Heart right ventricle (tissue), 16 donors: Measurements from ENCODE around the gene LRMDA. TPM values are rescaled to one million over a fixed set of nuclear protein-coding genes. Genes with fewer than 3 reads are reported as not detected.
A peak's percentile ranks its signal among the peaks of the same experiment; 100 is the strongest.

Source experiments
- ATAC-seq, 8 donors: fragments of 200-7000 bp; cut with Tn5 transposase; one replicate each; pipeline ENCODE4 v1.9.1; 2020; ENCODE audit warnings: mild to moderate bottlenecking in 8 of 8, moderate library complexity in 8 of 8, moderate number of reproducible peaks in 1 of 8
- DNase-seq, 2 donors: peaks; one replicate each; pipeline ENCODE4 v3.0.0-alpha.2; 2020
- H3K27ac ChIP-seq, 10 donors: fragments of 200-600 bp; sonication (generic) in 2 of 10; one replicate each; pipeline versions ENCODE4 v1.5.0 to v1.8.0; 2020 to 2022; ENCODE audit warnings: mild to moderate bottlenecking in 3 of 10
- H3K27me3 ChIP-seq, 7 donors: fragments of 200-600 bp; one replicate each; pipeline ENCODE4 v1.8.0; 2021 to 2022; ENCODE audit warnings: mild to moderate bottlenecking in 2 of 7
- H3K36me3 ChIP-seq, 9 donors: fragments of 200-600 bp; sonication (generic) in 1 of 9; one replicate each; pipeline versions ENCODE4 v1.5.0 to v1.8.0; 2020 to 2022; ENCODE audit warnings: mild to moderate bottlenecking in 2 of 9
- H3K4me1 ChIP-seq, 9 donors: fragments of 200-600 bp; sonication (generic) in 1 of 9; one replicate each; pipeline versions ENCODE4 v1.5.0 to v1.8.0; 2020 to 2022; ENCODE audit warnings: mild to moderate bottlenecking in 4 of 9
- H3K4me3 ChIP-seq, 10 donors: fragments of 200-600 bp; sonication (generic) in 2 of 10; one replicate each; pipeline versions ENCODE4 v1.5.0 to v1.8.0; 2020 to 2022; ENCODE audit warnings: mild to moderate bottlenecking in 7 of 10, moderate library complexity in 2 of 10
- H3K9me3 ChIP-seq, 11 donors: fragments of 200-600 bp in 10 of 11; sonication (generic) in 2 of 11; one replicate each; pipeline versions ENCODE4 v1.5.0 to v1.8.0; 2013 to 2022; ENCODE audit warnings: mild to moderate bottlenecking in 2 of 11, control low read depth in 1 of 11, moderate library complexity in 1 of 11
- WGBS, 2 donors: extraction: QIAGEN DNeasy Blood & Tissue Kit; methylation state at CpG; one replicate each; pipeline ENCODE4 v1.1.7; 2013; ENCODE audit warnings: inconsistent platforms in 1 of 2; 5-methylcytosine and 5-hydroxymethylcytosine counted together
- intact Hi-C, 10 donors: fragments of 100-400 bp; cut with DNase I; formaldehyde crosslinking; loops; one replicate each; pipeline versions ENCODE4 v1.11.1 to v1.14.2; 2022
- polyA plus RNA-seq, 2 donors: library from polyadenylated mRNA; stranded (reverse); fragments of 200-250 nt; gene quantifications; one replicate each; pipeline ENCODE4 v1.2.3, GENCODE V29; 2013
- total RNA-seq, 10 donors: library from RNA; stranded (reverse); fragmentation: NEBNext Ultra II Directional in 3 of 10; extraction: Animal tissue kit (Norgen Biotek cat#: 25700) in 3 of 10; gene quantifications; one replicate each; pipeline versions ENCODE4 v1.2.1 to v1.2.4, GENCODE V29; 2021 to 2023
- TF ChIP-seq, protein P1 (sequence below), 9 donors: fragments of 200-600 bp; sonication (generic) in 2 of 9; IDR thresholded peaks; one replicate each; pipeline versions ENCODE4 v1.5.0 to v1.8.0; 2021 to 2022; ENCODE audit warnings: antibody characterized with exemption in 9 of 9, mild to moderate bottlenecking in 5 of 9, moderate library complexity in 1 of 9
- donor health status: Arrhythmogenic right ventricular cardiomyopathy.
- donor health status: ischemic (EF 13 %, LVEDD 7.1; RV severe dilation, severe dysfunction).
- donor health status: healthy with polysubstance abuse.
- donor health status: DM: no; HTN: yes; CAD: no.
- donor health status: DM: no; HTN: no; CAD: no.
- donor health status: ischemic (EF 25% LVEDD 6.9; RV normal size, moderate dysfunction).
- donor health status: ischemic (EF 25% LVEDD 5.7; RV mildly dilated, moderate dysfunction).
- donor health status: healthy.
- donor health status: DM: yes; HTN: yes; CAD: no.
- donor health status: Ischemic cardiomyopathy.
- donor health status: ischemic (EF 35%, LVEDD 5.7; RV mildly dilated, moderate dysfunction).
- donor health status: nonischemic (EF 11% LVEDD 7.7; RV severe dilation, severe dysfunction).
- donor health status: DM: yes; HTN: yes; CAD: no.
- donor health status: PGD.
- donor health status: ischemic (EF 29% LVEDD 5.4; RV normal size, mild dysfunction).
- donor health status: nonischemic (EF 23%, LVEDD 6.1; RV moderate dilation, normal function).

The LRMDA gene
- total and polyA plus RNA-seq, 12 donors, result 4.0 to 59.8 (median 12.7) TPM

- H3K9me3 ChIP-seq, result no peaks in the 10 kb centered on the region
- intact Hi-C loops, result no loop called here
- ATAC-seq (no peak), DNase-seq (no peak)
- peaks cover 0 to 18% (median 0%) of the 10 kb centered on the region in 9 donors for H3K4me1 ChIP-seq
- H3K36me3 ChIP-seq, result no peaks in the 10 kb centered on the region
- no peaks in the 10 kb centered on the region for H3K27me3 ChIP-seq
- 92 to 97% methylated on average over 2 of the region's 2 CpGs for WGBS, 2 donors
- no peak overlapping the region for H3K27ac ChIP-seq
- TF ChIP-seq, protein P1, sequence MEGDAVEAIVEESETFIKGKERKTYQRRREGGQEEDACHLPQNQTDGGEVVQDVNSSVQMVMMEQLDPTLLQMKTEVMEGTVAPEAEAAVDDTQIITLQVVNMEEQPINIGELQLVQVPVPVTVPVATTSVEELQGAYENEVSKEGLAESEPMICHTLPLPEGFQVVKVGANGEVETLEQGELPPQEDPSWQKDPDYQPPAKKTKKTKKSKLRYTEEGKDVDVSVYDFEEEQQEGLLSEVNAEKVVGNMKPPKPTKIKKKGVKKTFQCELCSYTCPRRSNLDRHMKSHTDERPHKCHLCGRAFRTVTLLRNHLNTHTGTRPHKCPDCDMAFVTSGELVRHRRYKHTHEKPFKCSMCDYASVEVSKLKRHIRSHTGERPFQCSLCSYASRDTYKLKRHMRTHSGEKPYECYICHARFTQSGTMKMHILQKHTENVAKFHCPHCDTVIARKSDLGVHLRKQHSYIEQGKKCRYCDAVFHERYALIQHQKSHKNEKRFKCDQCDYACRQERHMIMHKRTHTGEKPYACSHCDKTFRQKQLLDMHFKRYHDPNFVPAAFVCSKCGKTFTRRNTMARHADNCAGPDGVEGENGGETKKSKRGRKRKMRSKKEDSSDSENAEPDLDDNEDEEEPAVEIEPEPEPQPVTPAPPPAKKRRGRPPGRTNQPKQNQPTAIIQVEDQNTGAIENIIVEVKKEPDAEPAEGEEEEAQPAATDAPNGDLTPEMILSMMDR (IDR thresholded peaks at IDR 0.05), result no peak
- H3K4me3 ChIP-seq, result no peak overlapping the region
These were observed 694.5 kb downstream of the LRMDA start for GRCh38 chr10:76125900-76126299.

- 97 to 98% methylated on average over 5 of the region's 5 CpGs for WGBS, 2 donors
- intact Hi-C loops, result no loop called here
- H3K4me1 ChIP-seq, result peaks cover 0 to 18% (median 0%) of the 10 kb centered on the region in 9 donors
- ATAC-seq, result no peak
- H3K27me3 ChIP-seq, result no peaks in the 10 kb centered on the region
- H3K36me3 ChIP-seq, result no peaks in the 10 kb centered on the region
- H3K9me3 ChIP-seq, result no peaks in the 10 kb centered on the region
- H3K4me3 ChIP-seq, result no peak overlapping the region
- no peak for DNase-seq
- TF ChIP-seq, protein P1 (IDR thresholded peaks at IDR 0.05), result no peak
- no peak overlapping the region for H3K27ac ChIP-seq
These were observed 695.4 kb downstream of the LRMDA start for GRCh38 chr10:76126607-76127527.

DNA sequence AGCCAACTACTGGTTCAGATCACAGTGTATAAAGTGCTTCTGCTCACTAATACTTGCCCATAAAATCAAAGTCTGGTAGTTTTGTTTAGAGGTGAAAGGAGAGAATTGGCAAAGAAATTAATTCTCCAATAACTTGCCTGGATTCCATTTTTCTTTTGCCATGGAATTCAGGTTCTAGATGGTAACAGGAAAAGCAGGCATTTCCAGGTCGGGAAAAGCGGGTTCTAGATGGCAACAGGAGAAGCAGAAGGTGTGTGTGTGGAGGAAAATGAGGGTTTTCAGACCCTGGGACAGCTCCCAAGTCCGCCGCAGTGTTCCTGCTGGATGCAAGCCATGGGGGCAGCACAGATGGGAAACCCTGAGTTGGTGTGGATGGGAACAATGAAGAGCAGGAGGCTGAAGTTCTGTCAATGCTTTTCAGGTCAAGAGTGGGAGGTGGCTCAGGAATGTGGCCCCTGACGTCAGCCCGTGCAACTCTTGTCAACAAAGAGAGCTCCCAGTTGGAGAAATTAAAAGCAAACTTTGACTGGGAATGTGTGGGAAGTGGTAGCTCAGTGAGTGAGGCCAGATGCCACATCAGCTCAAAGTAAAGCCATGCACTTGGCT lies 696.7 kb downstream of the LRMDA start:
- Histone ChIP-seq H3K27me3 (no peaks in the 10 kb centered on the region), H3K36me3 (no peaks in the 10 kb centered on the region), H3K4me1 (peaks cover 0 to 18% (median 0%) of the 10 kb centered on the region in 9 donors), H3K4me3 (no peak overlapping the region), H3K27ac (no peak overlapping the region), H3K9me3 (no peaks in the 10 kb centered on the region)
- no peak for DNase-seq
- TF ChIP-seq, protein P1 (IDR thresholded peaks at IDR 0.05), result no peak
- no peak for ATAC-seq
- WGBS, 2 donors, result 64 to 72% methylated on average over 6 of the region's 6 CpGs
- intact Hi-C loops, result no loop called here

- 63 to 66% methylated on average over 2 of the region's 2 CpGs for WGBS, 2 donors
- DNase-seq (no peak), ATAC-seq (peak in 1 of 8 donors; percentile 31)
- H3K27ac ChIP-seq, result no peak overlapping the region
- H3K36me3 ChIP-seq, result no peaks in the 10 kb centered on the region
- peaks cover 0 to 18% (median 0%) of the 10 kb centered on the region in 9 donors for H3K4me1 ChIP-seq
- no peak overlapping the region for H3K4me3 ChIP-seq
- no peaks in the 10 kb centered on the region for H3K27me3 ChIP-seq
- TF ChIP-seq, protein P1 (IDR thresholded peaks at IDR 0.05), result no peak
- intact Hi-C loops, result no loop called here
- H3K9me3 ChIP-seq, result no peaks in the 10 kb centered on the region
These were observed 697.8 kb downstream of the LRMDA start for GRCh38 chr10:76129213-76129612.
